Left ventricle myocardium superior (tissue), 1 donor: ENCODE measurements around the gene MAPK11. TPM values are rescaled to one million over a fixed set of nuclear protein-coding genes. Genes with fewer than 3 reads are reported as not detected.
A peak's percentile ranks its signal among the peaks of the same experiment; 100 is the strongest.

Source experiments
- ATAC-seq: fragments of 200-7000 bp; cut with Tn5 transposase; one replicate; pipeline ENCODE4 v1.9.1; 2020; ENCODE audit warnings: mild to moderate bottlenecking, moderate library complexity
- DNase-seq: peaks from one replicate; pipeline ENCODE4 v3.0.0-alpha.2; 2020
- intact Hi-C: fragments of 100-400 bp; cut with micrococcal nuclease; formaldehyde crosslinking; loops from one replicate; pipeline ENCODE4 v1.11.0; 2022
- total RNA-seq: library from RNA; stranded (reverse); fragmentation: NEBNext Ultra II Directional; extraction: Animal tissue kit (Norgen Biotek cat#: 25700); gene quantifications from one replicate; pipeline ENCODE4 v1.2.1, GENCODE V29; 2021
- donor health status: DM: no; HTN: yes; CAD: no; lungs with severe emphysema.

The MAPK11 gene
- total RNA-seq, 1 donor from 2014 or later, result 9.1 TPM

- no peak for ATAC-seq
- intact Hi-C loops, result no loop called here
- peak; percentile 34 for DNase-seq
Measured at GRCh38 chr22:50309601-50309991, 39.4 kb upstream of the MAPK11 start.

GRCh38 chr22:50308986-50309600 lies 38.9 kb upstream of the MAPK11 start:
- ATAC-seq (no peak), DNase-seq (peak; percentile 57)
- intact Hi-C loops, result no loop called here

- DNase-seq (peak; percentile 90), ATAC-seq (peak; percentile 58)
- intact Hi-C loops, result no loop called here
Measured at GRCh38 chr22:50308597-50308935, 38.4 kb upstream of the MAPK11 start.

GRCh38 chr22:50307890-50308596 lies 37.9 kb upstream of the MAPK11 start:
- intact Hi-C loops, result no loop called here
- no peak for ATAC-seq
- DNase-seq, result peak; percentile 57

DNA sequence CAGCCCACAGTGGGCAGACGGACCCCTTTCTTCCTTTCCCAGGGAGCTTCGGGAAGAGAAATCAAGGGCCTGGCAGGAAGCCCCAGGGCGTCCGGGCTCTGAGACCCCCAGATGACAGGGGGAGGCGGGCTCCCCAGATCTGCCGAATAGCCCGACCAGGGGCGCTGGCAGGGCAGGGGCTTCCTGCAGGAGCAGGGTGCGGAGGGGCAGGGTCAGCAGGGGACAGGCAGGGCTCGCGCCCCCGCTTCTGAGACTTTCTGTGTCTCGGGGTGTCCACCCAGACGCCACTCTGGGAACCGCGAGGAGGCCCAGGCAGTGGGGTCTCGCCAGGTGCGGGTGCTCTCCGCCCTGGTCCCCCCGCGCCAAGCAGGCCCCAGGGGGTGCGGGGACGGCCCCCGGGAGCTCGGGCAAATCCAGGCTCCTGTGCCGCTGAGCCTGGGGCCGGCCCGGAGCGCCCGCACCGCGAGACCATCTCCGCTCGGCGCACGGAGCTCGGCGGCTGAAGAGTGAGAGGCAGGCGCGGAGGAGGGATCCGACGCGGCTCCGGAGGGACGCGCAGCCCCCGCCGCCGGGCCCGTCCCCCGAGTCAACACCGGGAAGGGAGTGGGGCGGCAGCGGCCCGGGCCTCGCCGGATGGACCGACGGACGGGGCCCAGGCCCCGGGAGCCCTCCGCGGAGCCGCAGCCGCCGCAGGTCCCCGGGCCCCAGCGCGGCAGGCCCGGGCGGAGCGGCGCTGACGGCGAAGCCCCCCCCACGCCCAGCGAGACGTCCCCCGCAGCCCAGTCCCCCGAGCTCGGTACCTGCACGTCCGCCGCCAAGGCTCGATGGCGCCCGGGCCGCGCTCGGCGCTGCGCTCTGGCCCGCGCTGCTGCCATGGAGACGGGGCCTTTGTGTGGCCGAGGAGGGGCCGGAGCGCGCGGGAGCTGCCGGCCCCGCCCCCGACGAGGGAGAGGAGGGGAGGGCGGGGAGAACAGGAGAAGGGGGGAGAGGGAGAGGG lies 36.9 kb upstream of the MAPK11 start, which contains the start of gene PLXNB2:
Gene PLXNB2, minus strand, starts transcription at position 894 of the 997 bp plus-strand sequence. CDS start 17,062 bp downstream, outside the sequence.
- intact Hi-C loops, result no loop called here
- ATAC-seq, result peak; percentile 61
- peak; percentile 93 for DNase-seq

- ATAC-seq (peak; percentile 50), DNase-seq (peak; percentile 85)
- intact Hi-C loops, result no loop called here
Measured at GRCh38 chr22:50305923-50306566, 35.9 kb upstream of the MAPK11 start.

- DNase-seq (no peak), ATAC-seq (no peak)
- intact Hi-C loops, result no loop called here
Measured at GRCh38 chr22:50305393-50305922, 35.3 kb upstream of the MAPK11 start.

DNA sequence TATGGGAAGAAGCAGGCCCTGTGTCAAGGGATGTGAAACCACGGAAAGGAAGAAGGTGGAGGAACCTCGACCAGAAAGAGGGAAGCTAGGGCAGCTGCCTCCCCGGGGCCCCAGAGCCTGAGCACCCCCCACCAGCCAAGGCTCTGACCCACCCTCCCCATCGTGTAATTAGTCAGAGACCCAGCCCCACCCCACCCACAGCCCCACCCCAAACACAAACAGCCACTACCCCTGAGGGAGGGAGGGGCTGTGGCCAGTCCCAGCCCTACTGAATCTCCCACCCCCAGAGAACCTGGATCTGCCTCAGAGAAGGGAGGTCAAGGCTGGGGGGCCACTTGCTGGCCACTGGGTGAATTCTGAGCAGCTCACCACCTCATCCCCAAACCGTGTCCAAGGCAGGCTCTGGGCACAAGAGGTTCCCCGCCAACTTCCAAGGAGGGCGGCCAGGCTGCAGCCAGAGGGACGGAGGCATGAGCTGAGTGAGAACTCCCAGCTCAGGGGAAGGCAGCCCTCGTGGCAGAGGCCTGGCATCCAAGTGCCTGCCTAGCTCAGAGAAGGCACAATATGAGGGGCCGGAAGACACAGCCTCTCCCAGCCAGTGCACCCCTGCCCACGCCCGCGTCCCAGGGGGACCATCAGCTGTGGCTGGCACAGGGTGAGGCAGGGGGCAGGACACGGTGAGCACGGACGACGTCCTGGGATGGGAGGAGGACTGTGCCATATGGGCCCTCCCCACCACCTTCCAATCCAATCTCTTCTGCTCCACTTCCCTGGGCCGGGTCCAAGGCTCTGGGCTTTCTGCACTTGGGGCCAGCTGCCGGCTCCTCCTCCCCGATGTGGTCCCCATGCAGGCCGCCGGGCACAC lies 34.6 kb upstream of the MAPK11 start:
- DNase-seq (peak; percentile 76), ATAC-seq (peak; percentile 0)
- intact Hi-C loops, result no loop called here

DNA sequence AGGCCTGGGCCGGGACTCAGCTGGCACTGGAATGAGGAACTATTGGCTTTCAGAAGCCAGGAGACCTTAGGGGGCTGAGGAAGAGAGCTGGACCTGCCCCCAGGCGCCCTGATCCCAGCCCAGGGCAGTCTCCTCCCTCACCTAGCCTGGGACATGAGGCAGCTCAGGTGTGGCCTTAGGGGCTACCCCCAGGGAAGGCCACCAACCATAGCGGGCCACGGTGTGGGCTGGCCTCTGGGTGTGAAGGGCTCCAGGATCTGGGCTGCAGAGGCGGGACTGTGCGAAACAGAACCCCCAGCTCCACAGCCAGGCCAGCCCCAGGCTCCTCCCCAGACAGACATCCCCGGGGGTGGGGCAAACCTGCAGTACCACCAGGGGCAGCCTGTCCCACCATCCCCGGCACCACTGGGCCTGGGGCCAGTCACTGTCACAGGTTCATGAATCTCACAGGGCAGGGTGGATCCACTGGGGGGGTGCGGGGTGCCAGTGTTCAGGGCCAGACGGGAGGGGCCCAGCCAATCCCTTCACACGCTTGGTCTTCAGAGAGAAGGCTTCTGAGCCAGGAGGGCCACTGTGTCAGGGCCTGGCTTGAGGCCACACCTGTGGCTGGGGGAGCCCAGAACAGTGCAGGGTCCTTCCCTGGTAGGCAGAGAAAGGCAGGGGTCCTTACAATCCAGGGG lies 33.8 kb upstream of the MAPK11 start:
- intact Hi-C loops, result no loop called here
- DNase-seq, result peak; percentile 74

GRCh38 chr22:50303515-50303847 lies 33.3 kb upstream of the MAPK11 start:
- intact Hi-C loops, result no loop called here
- ATAC-seq, result no peak
- no peak for DNase-seq

More for the DNA sequence above, 33.8 kb upstream of the MAPK11 start:
- ATAC-seq, result peak; percentile 23

DNA sequence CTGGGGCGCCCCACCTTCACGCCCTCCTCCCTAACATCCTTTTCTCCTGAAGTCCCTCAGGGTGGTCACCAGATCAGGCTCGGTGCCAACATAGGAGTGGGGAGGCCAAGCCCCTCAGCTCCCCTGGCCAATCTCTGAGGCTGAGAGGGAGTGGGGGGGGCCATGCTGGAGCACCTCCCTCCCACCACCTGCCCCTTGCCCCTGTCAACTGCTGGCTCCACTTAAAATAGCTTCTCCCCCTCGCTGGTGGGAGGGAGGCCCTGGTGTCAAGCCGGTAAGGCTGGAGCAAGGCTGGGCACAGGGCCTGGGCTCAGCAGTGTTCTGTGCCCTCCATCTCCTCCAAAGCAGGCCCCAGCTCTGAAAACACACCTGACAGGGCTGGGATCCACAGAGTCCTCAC lies 32.4 kb upstream of the MAPK11 start:
- intact Hi-C loops, result no loop called here
- ATAC-seq, result peak; percentile 47
- peak; percentile 78 for DNase-seq

GRCh38 chr22:50302041-50302541 lies 31.9 kb upstream of the MAPK11 start:
- DNase-seq (peak; percentile 68), ATAC-seq (peak; percentile 11)
- intact Hi-C loops, result no loop called here

DNA sequence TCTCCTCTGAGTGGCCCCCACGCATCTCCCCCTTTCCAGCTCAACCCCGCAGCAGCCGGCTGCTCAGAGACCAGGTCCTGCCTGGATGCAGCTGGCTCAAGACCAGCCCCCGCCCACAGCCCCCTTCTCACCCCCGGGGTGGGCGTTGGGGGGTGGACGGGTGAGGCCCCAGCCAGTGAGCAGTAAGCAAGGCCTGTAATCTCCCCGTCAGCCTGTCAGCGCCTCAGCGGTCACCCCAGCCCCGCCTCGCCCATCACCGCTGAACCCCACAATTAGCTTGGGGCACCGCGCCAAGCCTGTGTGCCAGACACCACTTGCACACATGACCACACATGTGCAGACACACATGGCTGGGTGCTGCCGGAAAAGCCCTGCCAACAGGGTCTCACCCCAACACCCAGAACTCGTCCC lies 31.4 kb upstream of the MAPK11 start:
- intact Hi-C loops, result no loop called here
- DNase-seq, result no peak
- ATAC-seq, result no peak

GRCh38 chr22:50300620-50301257 lies 30.6 kb upstream of the MAPK11 start:
- intact Hi-C loops, result no loop called here
- ATAC-seq (no peak), DNase-seq (no peak)

- intact Hi-C loops, result no loop called here
- DNase-seq (peak; percentile 62), ATAC-seq (no peak)
Measured at GRCh38 chr22:50299785-50300619, 29.8 kb upstream of the MAPK11 start.
